ENCODE results near the gene YPEL4. TPM values are rescaled to one million over a fixed set of nuclear protein-coding genes. Genes with fewer than 3 reads are reported as not detected.
A peak's percentile ranks its signal among the peaks of the same experiment; 100 is the strongest.

The YPEL4 gene
- total and polyA plus RNA-seq, 12 donors = 0.18 to 15.7 (median 1.8) TPM

- H3K27ac ChIP-seq = peak overlapping the region in 1 of 5 donors; percentile 73
- intact Hi-C loops (cut with DNase I) = loop anchor here (5.0 to 10.0 kb wide), 6 partner anchors 45 to 295 kb away; partner anchors contain the start of genes RTN4RL2 (in 1 of the 2), SERPING1 (in 1 of the 2) and UBE2L6 (in 1 of the 2)
- peaks cover 4 to 8% of the 10 kb centered on the region in 2 donors for H3K4me1 ChIP-seq (replicated peaks in 1 of 2)
- H3K27me3 ChIP-seq = no peaks in the 10 kb centered on the region
- H3K36me3 ChIP-seq (replicated peaks in 1 of 2) = no peaks in the 10 kb centered on the region
- no peaks in the 10 kb centered on the region for H3K9me3 ChIP-seq (replicated peaks in 1 of 3)
- DNase-seq = no peak
- 66 to 80% (median 69%) methylated on average over 5 to 9 of the region's 9 CpGs for WGBS, 4 donors
- no peak overlapping the region for H3K4me3 ChIP-seq
- TF ChIP-seq POLR2A (IDR thresholded peaks at IDR 0.05) (no peak), CTCF (IDR thresholded peaks at IDR 0.05) (no peak)
Observed at GRCh38 chr11:57640068-57640800, 9.5 kb downstream of the YPEL4 start.

- intact Hi-C loops (cut with DNase I) = loop anchor here (5.0 to 10.0 kb wide), 6 partner anchors 45 to 295 kb away; partner anchors contain the start of genes RTN4RL2 (in 1 of the 2), SERPING1 (in 1 of the 2) and UBE2L6 (in 1 of the 2)
- no peak for DNase-seq
Observed at GRCh38 chr11:57639321-57640067, 10.2 kb downstream of the YPEL4 start.

GRCh38 chr11:57638811-57639320 is 10.8 kb downstream of the YPEL4 start:
- DNase-seq = no peak
- peak overlapping the region; percentile 18 to 85 (median 78) for H3K4me3 ChIP-seq
- H3K9me3 ChIP-seq (replicated peaks in 1 of 3) = no peaks in the 10 kb centered on the region
- intact Hi-C loops (cut with DNase I) = no loop called here
- H3K4me1 ChIP-seq (replicated peaks in 1 of 2) = peaks cover 0 to 4% of the 10 kb centered on the region in 2 donors
- no peaks in the 10 kb centered on the region for H3K27me3 ChIP-seq
- H3K36me3 ChIP-seq (replicated peaks in 1 of 2) = no peaks in the 10 kb centered on the region
- TF ChIP-seq POLR2A (IDR thresholded peaks at IDR 0.05) (no peak), CTCF (IDR thresholded peaks at IDR 0.05) (no peak)
- 0 to 2% (median 1%) methylated on average over 9 to 19 of the region's 19 CpGs for WGBS, 4 donors
- H3K27ac ChIP-seq = peak overlapping the region in 2 of 5 donors; percentile 68 to 73

More at GRCh38 chr11:57639321-57640067, 10.2 kb downstream of the YPEL4 start:
- Histone ChIP-seq H3K4me3 (peak overlapping the region in 1 of 4 donors; percentile 75), H3K9me3 (replicated peaks in 1 of 3) (no peaks in the 10 kb centered on the region), H3K27ac (peak overlapping the region in 1 of 5 donors; percentile 73), H3K36me3 (replicated peaks in 1 of 2) (no peaks in the 10 kb centered on the region), H3K27me3 (no peaks in the 10 kb centered on the region), H3K4me1 (replicated peaks in 1 of 2) (peaks cover 2 to 4% of the 10 kb centered on the region in 2 donors)
- TF ChIP-seq POLR2A (IDR thresholded peaks at IDR 0.05) = no peak
- no peak for TF ChIP-seq CTCF (IDR thresholded peaks at IDR 0.05)
- WGBS, 4 donors = 30 to 32% (median 31%) methylated on average over 10 to 15 of the region's 15 CpGs
